GM20000 (cell line): ENCODE measurements around the gene HMGB2.

ENCODE experiments used
- DNase-seq: peaks from one replicate; pipeline ENCODE4 v3.0.0; 2012; ENCODE audit warnings: low spot score
- CTCF ChIP-seq: IDR thresholded peaks from 2 replicates; pipeline ENCODE4 v1.5.1; 2012; ENCODE audit warnings: mild to moderate bottlenecking, control low read depth; ENCODE audit errors: extremely low read depth, missing control alignments

HMGB2 gene

GRCh38 chr4:173333658-173334084 lies 487 bp downstream of the HMGB2 start:
- peak; percentile 47 for DNase-seq
- TF ChIP-seq CTCF, result no peak

- no peak for TF ChIP-seq CTCF
- peak; percentile 10 for DNase-seq
Measured at GRCh38 chr4:173332963-173333657, 1.0 kb downstream of the HMGB2 start.

GRCh38 chr4:173332021-173332487 lies 2.1 kb downstream of the HMGB2 start:
- TF ChIP-seq CTCF, result no peak
- DNase-seq, result no peak

GRCh38 chr4:173330590-173330989 lies 3.6 kb downstream of the HMGB2 start:
- TF ChIP-seq CTCF, result no peak
- no peak for DNase-seq

- no peak for DNase-seq
- TF ChIP-seq CTCF, result no peak
Measured at GRCh38 chr4:173328236-173328901, 5.8 kb downstream of the HMGB2 start.

- TF ChIP-seq CTCF, result no peak
- DNase-seq, result no peak
Measured at GRCh38 chr4:173325007-173325736, 9.0 kb downstream of the HMGB2 start.

- no peak for DNase-seq
- TF ChIP-seq CTCF, result no peak
Measured at GRCh38 chr4:173319696-173320095, 14.5 kb downstream of the HMGB2 start.
